ENCODE data around the gene TNFRSF21. TPM values are rescaled to one million over a fixed set of nuclear protein-coding genes. Genes with fewer than 3 reads are reported as not detected.
A peak's percentile ranks its signal among the peaks of the same experiment; 100 is the strongest.

The TNFRSF21 gene
- total RNA-seq, 1 experiment from 2014 or later = 19.3 TPM

GRCh38 chr6:47245745-47246371 lies 63.8 kb downstream of the TNFRSF21 start:
- peak; percentile 28 for DNase-seq (ENCODE audit: unreplicated experiment)
- Mint-ChIP-seq H3K4me1 (ENCODE audit: insufficient read depth, unreplicated experiment) (peaks cover 36% of the 10 kb centered on the region), H3K27me3 (ENCODE audit: insufficient read depth, unreplicated experiment) (no peaks in the 10 kb centered on the region), H3K36me3 (ENCODE audit: insufficient read depth, unreplicated experiment) (no peaks in the 10 kb centered on the region), H3K4me3 (ENCODE audit: unreplicated experiment) (no peak overlapping the region), H3K27ac (ENCODE audit: low read depth, unreplicated experiment) (no peak overlapping the region), H3K9me3 (ENCODE audit: unreplicated experiment) (no peaks in the 10 kb centered on the region)
- CTCF ChIA-PET = interaction anchor here (1.5 to 1.9 kb wide), 2 partner anchors 60 to 148 kb away, joined by 3 to 5 read pairs; no protein-coding TSS in a partner anchor
- intact Hi-C loops (cut with micrococcal nuclease) = no loop called here
- TF ChIP-seq, protein P1, sequence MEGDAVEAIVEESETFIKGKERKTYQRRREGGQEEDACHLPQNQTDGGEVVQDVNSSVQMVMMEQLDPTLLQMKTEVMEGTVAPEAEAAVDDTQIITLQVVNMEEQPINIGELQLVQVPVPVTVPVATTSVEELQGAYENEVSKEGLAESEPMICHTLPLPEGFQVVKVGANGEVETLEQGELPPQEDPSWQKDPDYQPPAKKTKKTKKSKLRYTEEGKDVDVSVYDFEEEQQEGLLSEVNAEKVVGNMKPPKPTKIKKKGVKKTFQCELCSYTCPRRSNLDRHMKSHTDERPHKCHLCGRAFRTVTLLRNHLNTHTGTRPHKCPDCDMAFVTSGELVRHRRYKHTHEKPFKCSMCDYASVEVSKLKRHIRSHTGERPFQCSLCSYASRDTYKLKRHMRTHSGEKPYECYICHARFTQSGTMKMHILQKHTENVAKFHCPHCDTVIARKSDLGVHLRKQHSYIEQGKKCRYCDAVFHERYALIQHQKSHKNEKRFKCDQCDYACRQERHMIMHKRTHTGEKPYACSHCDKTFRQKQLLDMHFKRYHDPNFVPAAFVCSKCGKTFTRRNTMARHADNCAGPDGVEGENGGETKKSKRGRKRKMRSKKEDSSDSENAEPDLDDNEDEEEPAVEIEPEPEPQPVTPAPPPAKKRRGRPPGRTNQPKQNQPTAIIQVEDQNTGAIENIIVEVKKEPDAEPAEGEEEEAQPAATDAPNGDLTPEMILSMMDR (IDR thresholded peaks at IDR 0.05; ENCODE audit: unreplicated experiment) = no peak
- BruUV-seq (replicated peaks) = no TSS peak
- POLR2A ChIA-PET = interaction anchor here (0.7 to 2.3 kb wide), 3 partner anchors 64 to 562 kb away, joined by 3 to 10 read pairs (median 3); partner anchors contain the start of gene TNFRSF21

GRCh38 chr6:47242483-47243386 lies 67.0 kb downstream of the TNFRSF21 start:
- ChIA-PET CTCF (interaction anchor here (0.5 to 2.4 kb wide), 19 partner anchors 55 to 471 kb away, joined by 3 to 52 read pairs (median 3); partner anchors contain the start of gene TNFRSF21), POLR2A (interaction anchor here (0.6 to 2.5 kb wide), 21 partner anchors 8 to 206 kb away, joined by 3 to 43 read pairs (median 4); partner anchors contain the start of genes ADGRF1 and TNFRSF21)
- peak; percentile 94 for DNase-seq (ENCODE audit: unreplicated experiment)
- peak overlapping the region; percentile 77 for H3K27ac Mint-ChIP-seq (ENCODE audit: low read depth, unreplicated experiment)
- intact Hi-C loops (cut with micrococcal nuclease) = loop anchor here (1.0 to 2.0 kb wide), 2 partner anchors 66 to 145 kb away; partner anchors contain the start of gene TNFRSF21
- TF ChIP-seq, protein P1 (IDR thresholded peaks at IDR 0.05; ENCODE audit: unreplicated experiment) = no peak
- H3K27me3 Mint-ChIP-seq (ENCODE audit: insufficient read depth, unreplicated experiment) = no peaks in the 10 kb centered on the region
- peak overlapping the region; percentile 65 for H3K4me3 Mint-ChIP-seq (ENCODE audit: unreplicated experiment)
- H3K4me1 Mint-ChIP-seq (ENCODE audit: insufficient read depth, unreplicated experiment) = peaks cover 36% of the 10 kb centered on the region
- H3K36me3 Mint-ChIP-seq (ENCODE audit: insufficient read depth, unreplicated experiment) = no peaks in the 10 kb centered on the region
- H3K9me3 Mint-ChIP-seq (ENCODE audit: unreplicated experiment) = no peaks in the 10 kb centered on the region
- TSS peak; percentile 24 for BruUV-seq (replicated peaks)

GRCh38 chr6:47241742-47242482 lies 67.8 kb downstream of the TNFRSF21 start:
- H3K9me3 Mint-ChIP-seq (ENCODE audit: unreplicated experiment) = no peaks in the 10 kb centered on the region

More at GRCh38 chr6:47241742-47242482, 67.8 kb downstream of the TNFRSF21 start:
- peak; percentile 45 for DNase-seq (ENCODE audit: unreplicated experiment)
- TF ChIP-seq, protein P1 (IDR thresholded peaks at IDR 0.05; ENCODE audit: unreplicated experiment) = peak; percentile 11
- Mint-ChIP-seq H3K36me3 (ENCODE audit: insufficient read depth, unreplicated experiment) (no peaks in the 10 kb centered on the region), H3K27ac (ENCODE audit: low read depth, unreplicated experiment) (peak overlapping the region; percentile 77), H3K4me1 (ENCODE audit: insufficient read depth, unreplicated experiment) (peaks cover 31% of the 10 kb centered on the region), H3K27me3 (ENCODE audit: insufficient read depth, unreplicated experiment) (no peaks in the 10 kb centered on the region), H3K4me3 (ENCODE audit: unreplicated experiment) (peak overlapping the region; percentile 65)
- TSS peak; percentile 92 for BruUV-seq (replicated peaks)
- ChIA-PET CTCF (interaction anchor here (0.8 to 2.4 kb wide), 16 partner anchors 56 to 393 kb away, joined by 3 to 52 read pairs (median 4); partner anchors contain the start of gene TNFRSF21), POLR2A (interaction anchor here (0.6 to 2.5 kb wide), 21 partner anchors 20 to 205 kb away, joined by 3 to 43 read pairs (median 4); partner anchors contain the start of genes ADGRF1 and TNFRSF21)
- intact Hi-C loops (cut with micrococcal nuclease) = loop anchor here (1.0 to 2.0 kb wide), 2 partner anchors 67 to 145 kb away; partner anchors contain the start of gene TNFRSF21
